Activated CD4-positive, alpha-beta T cell treated with anti-CD3 and anti-CD28 coated beads for 36 hours (primary cell): Measurements from ENCODE around the gene CLASP2. TPM values are rescaled to one million over a fixed set of nuclear protein-coding genes. Genes with fewer than 3 reads are reported as not detected.
"Not testable (repeated sequence)": the region's sequence is repeated elsewhere in the genome, so short reads cannot be mapped to it uniquely, and the experiment has no call there.

Experiments used
- ATAC-seq: fragments of 200-7000 bp; cut with Tn5 transposase; one replicate; pipeline ENCODE4 v1.10.0; 2021; ENCODE audit warnings: mild to moderate bottlenecking, moderate library complexity
- CTCF ChIA-PET: fragments of 350-600 bp; sonication (Branson Sonifier 250); formaldehyde crosslinking; loops from one replicate; lab custom pipeline; 2021; ENCODE audit warnings: antibody characterized with exemption; lab: Charles Lee
- POLR2A ChIA-PET: fragments of 350-600 bp; sonication (Branson Sonifier 250); formaldehyde crosslinking; loops from one replicate; lab custom pipeline; 2021; ENCODE audit warnings: antibody characterized with exemption, inconsistent platforms; lab: Charles Lee
- DNase-seq: peaks from one replicate; pipeline ENCODE4 v3.0.0-alpha.2; 2020
- H3K27ac Mint-ChIP-seq: one replicate; pipeline ENCODE4 v1.8.0; 2021; ENCODE audit warnings: mixed read lengths
- H3K27me3 Mint-ChIP-seq: one replicate; pipeline ENCODE4 v1.8.0; 2021; ENCODE audit warnings: mixed read lengths
- H3K36me3 Mint-ChIP-seq: one replicate; pipeline ENCODE4 v1.8.0; 2021; ENCODE audit warnings: low read depth, mixed read lengths
- H3K4me1 Mint-ChIP-seq: one replicate; pipeline ENCODE4 v1.8.0; 2021; ENCODE audit warnings: mixed read lengths
- H3K4me3 Mint-ChIP-seq: one replicate; pipeline ENCODE4 v1.8.0; 2021; ENCODE audit warnings: mild to moderate bottlenecking, moderate library complexity, mixed read lengths
- H3K9me3 Mint-ChIP-seq: one replicate; pipeline ENCODE4 v1.8.0; 2021; ENCODE audit warnings: low read depth, mixed read lengths
- intact Hi-C, 2 experiments: fragments of 100-400 bp; cut with DNase I in 1 of 2; cut with micrococcal nuclease in 1 of 2; formaldehyde crosslinking; loops; one replicate each; pipeline versions ENCODE4 v1.14.2 to v1.15.1; 2022 to 2024; cut with DNase I, micrococcal nuclease
- total RNA-seq, 2 experiments: library from RNA; stranded (reverse); gene quantifications; one replicate each; pipeline ENCODE4 v1.2.3, GENCODE V29; 2021

The CLASP2 gene
- total RNA-seq, 2 experiments from 2014 or later = 45.5 to 68.5 TPM

DNA sequence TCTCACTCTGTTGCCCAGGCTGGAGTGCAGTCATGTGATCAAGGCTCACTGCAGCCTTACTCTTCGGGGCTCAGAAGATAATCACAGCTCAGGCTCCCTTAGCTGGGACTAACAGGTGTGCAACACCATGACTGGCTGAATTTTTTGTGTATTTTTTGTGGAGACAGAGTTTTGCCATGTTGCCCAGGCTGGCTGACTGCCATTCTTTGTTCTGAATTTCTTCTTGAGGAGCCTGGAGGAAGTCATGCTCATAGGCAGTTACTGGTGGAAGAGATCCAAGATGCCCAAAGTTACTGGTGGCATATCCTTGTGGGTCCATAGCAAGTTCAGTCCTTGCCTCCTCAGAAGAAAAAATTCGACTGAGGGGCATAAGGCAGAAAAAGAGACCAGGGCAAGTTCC, 261.3 kb downstream of the CLASP2 start:
- CTCF ChIA-PET = interaction anchor here (0.7 kb wide), 1 partner anchor 325 kb away, joined by 3 read pairs; no protein-coding TSS in a partner anchor

DNA sequence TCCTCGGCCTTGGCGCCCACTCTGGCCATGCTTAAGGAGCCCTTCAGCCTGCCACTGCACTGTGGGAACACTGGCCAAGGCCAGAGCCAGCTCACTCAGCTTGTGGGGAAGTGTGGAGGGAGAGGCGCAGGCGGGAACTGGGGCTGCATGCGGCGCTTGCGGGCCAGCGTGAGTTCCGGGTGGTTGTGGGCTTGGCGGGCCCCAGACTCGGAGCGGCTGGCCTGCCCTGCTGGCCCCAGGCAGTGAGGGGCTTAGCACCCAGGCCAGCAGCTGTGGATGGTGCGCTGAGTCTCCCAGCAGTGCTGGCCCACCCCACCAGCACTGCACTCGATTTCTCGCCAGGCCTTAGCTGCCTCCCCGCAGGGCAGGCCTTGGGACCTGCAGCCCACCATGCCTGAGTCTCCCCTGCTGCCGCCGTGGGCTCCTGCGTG, 264.7 kb downstream of the CLASP2 start:
- no peak overlapping the region for H3K4me3 Mint-ChIP-seq
- POLR2A ChIA-PET = no interaction called here

More for the DNA sequence above, 261.3 kb downstream of the CLASP2 start:
- no peak for ATAC-seq
- peaks cover 24% of the 10 kb centered on the region for H3K9me3 Mint-ChIP-seq
- DNase-seq = no peak
- peaks cover 2% of the 10 kb centered on the region for H3K27me3 Mint-ChIP-seq
- no peak overlapping the region for H3K4me3 Mint-ChIP-seq
- peaks cover 28% of the 10 kb centered on the region for H3K36me3 Mint-ChIP-seq
- POLR2A ChIA-PET = no interaction called here
- intact Hi-C loops = no loop called here
- H3K4me1 Mint-ChIP-seq = peaks cover 4% of the 10 kb centered on the region
- H3K27ac Mint-ChIP-seq = no peak overlapping the region

GRCh38 chr3:33451994-33452393, 266.1 kb downstream of the CLASP2 start:
- H3K9me3 Mint-ChIP-seq, H3K4me1 Mint-ChIP-seq, CTCF ChIA-PET, ATAC-seq, H3K4me3 Mint-ChIP-seq, H3K27ac Mint-ChIP-seq, POLR2A ChIA-PET, DNase-seq, H3K27me3 Mint-ChIP-seq, intact Hi-C loops: not testable (repeated sequence)
- H3K36me3 Mint-ChIP-seq = peaks cover 12% of the 10 kb centered on the region

More for the DNA sequence above, 264.7 kb downstream of the CLASP2 start:
- Mint-ChIP-seq H3K36me3 (peaks cover 17% of the 10 kb centered on the region), H3K9me3 (peaks cover 14% of the 10 kb centered on the region), H3K4me1 (peaks cover 4% of the 10 kb centered on the region), H3K27ac (no peak overlapping the region), H3K27me3 (peaks cover 2% of the 10 kb centered on the region)
- DNase-seq = no peak
- CTCF ChIA-PET = no interaction called here
- intact Hi-C loops = no loop called here
- ATAC-seq = no peak

DNA sequence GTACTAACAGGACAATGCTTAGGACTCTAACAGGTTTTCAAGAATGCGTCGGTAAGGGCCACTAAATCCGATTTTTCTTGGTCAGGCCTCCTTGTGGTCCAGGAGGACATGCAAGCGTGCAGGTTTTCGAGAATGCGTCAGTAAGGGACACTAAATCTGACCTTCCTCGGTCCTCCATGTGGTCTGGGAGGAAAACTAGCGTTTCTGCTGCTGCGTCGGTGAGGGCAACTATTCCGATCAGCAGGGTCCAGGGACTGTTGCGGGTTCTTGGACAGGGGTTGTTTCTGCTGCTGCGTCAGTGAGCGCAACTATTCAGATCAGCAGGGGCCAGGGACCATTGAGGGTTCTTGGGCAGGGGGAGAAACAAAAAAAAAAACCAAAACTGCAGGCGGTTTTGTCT, 270.1 kb downstream of the CLASP2 start:
- ATAC-seq (no peak), DNase-seq (no peak)
- no peaks in the 10 kb centered on the region for H3K27me3 Mint-ChIP-seq
- H3K4me3 Mint-ChIP-seq = no peak overlapping the region
- H3K4me1 Mint-ChIP-seq = peaks cover 15% of the 10 kb centered on the region
- no peaks in the 10 kb centered on the region for H3K9me3 Mint-ChIP-seq
- intact Hi-C loops = loop anchor here in 1 of 2 experiments (10.0 kb wide), 1 partner anchor 1343 kb away; the partner anchor contains the start of gene GPD1L
- ChIA-PET CTCF (no interaction called here), POLR2A (no interaction called here)
- H3K36me3 Mint-ChIP-seq = no peaks in the 10 kb centered on the region
- H3K27ac Mint-ChIP-seq = no peak overlapping the region

DNA sequence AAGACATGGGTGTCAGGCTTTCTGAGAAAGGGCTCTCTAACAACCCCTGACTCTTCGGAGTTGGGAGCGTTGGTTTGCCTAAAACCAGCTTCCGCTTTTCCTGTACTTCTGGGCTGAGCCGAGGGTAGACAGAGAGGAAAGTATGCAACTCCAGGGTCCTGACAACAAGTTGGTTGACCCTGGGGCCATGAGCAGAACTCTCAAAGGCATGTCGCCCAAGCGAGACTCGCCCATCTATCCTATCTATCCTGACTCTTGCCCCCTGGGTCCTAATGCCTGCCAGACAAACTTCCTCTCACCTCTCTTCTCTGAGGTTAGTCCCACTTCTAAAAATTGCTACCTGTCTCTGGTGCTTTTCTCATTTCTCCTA, 270.8 kb downstream of the CLASP2 start:
- CTCF ChIA-PET = not testable (repeated sequence)

More for the DNA sequence above, 270.8 kb downstream of the CLASP2 start:
- Mint-ChIP-seq H3K4me1 (peaks cover 15% of the 10 kb centered on the region), H3K4me3 (peak overlapping the region; percentile 74)
- H3K9me3 Mint-ChIP-seq, POLR2A ChIA-PET, H3K36me3 Mint-ChIP-seq, ATAC-seq, H3K27me3 Mint-ChIP-seq, H3K27ac Mint-ChIP-seq, DNase-seq: not testable (repeated sequence)
- intact Hi-C loops = loop anchor here in 1 of 2 experiments (10.0 kb wide), 1 partner anchor 1342 kb away; the partner anchor contains the start of gene GPD1L

Other genes with a start within 250 kb of the CLASP2 start
- gene PDCD6IP, start 80.4 kb upstream of the CLASP2 start, total RNA-seq = 100 to 1,000 TPM; 141 to 150 TPM